ENCODE results near the gene STAT1. TPM values are rescaled to one million over a fixed set of nuclear protein-coding genes. Genes with fewer than 3 reads are reported as not detected.

STAT1 gene
- polyA plus RNA-seq, 1 experiment, result 130 TPM

GRCh38 chr2:191010887-191011885 is 2.8 kb downstream of the STAT1 start:
- Histone ChIP-seq H3K27me3 (ENCODE audit: control insufficient read depth, insufficient read depth, low read length) (no peaks in the 10 kb centered on the region), H3K9me3 (ENCODE audit: control insufficient read depth, insufficient read depth, low read length) (no peaks in the 10 kb centered on the region), H3K27ac (ENCODE audit: low read depth, low read length) (no peak overlapping the region), H3K4me3 (ENCODE audit: low read depth, low read length) (no peak overlapping the region)
- DNase-seq (ENCODE audit: low read depth, low spot score), result no peak
- TF ChIP-seq CTCF (IDR thresholded peaks at IDR 0.05; ENCODE audit: low read depth, low read length), result no peak
- ChIA-PET POLR2A (interaction anchor here (0.9 to 2.4 kb wide), 2 partner anchors 9 to 40 kb away, joined by 5 to 13 read pairs; no protein-coding TSS in a partner anchor), CTCF (interaction anchor here (0.9 to 2.7 kb wide), 3 partner anchors 11 to 144 kb away, joined by 3 to 8 read pairs (median 7); no protein-coding TSS in a partner anchor)

- DNase-seq (ENCODE audit: low read depth, low spot score), result no peak
- Histone ChIP-seq H3K9me3 (ENCODE audit: control insufficient read depth, insufficient read depth, low read length) (no peaks in the 10 kb centered on the region), H3K27ac (ENCODE audit: low read depth, low read length) (no peak overlapping the region), H3K27me3 (ENCODE audit: control insufficient read depth, insufficient read depth, low read length) (no peaks in the 10 kb centered on the region), H3K4me3 (ENCODE audit: low read depth, low read length) (no peak overlapping the region)
- no peak for TF ChIP-seq CTCF (IDR thresholded peaks at IDR 0.05; ENCODE audit: low read depth, low read length)
- POLR2A ChIA-PET, result interaction anchor here (0.6 kb wide), 1 partner anchor 39 kb away, joined by 6 read pairs; no protein-coding TSS in a partner anchor
- CTCF ChIA-PET, result no interaction called here
These were observed 4.2 kb downstream of the STAT1 start for GRCh38 chr2:191009541-191010374.

GRCh38 chr2:191008286-191008685 is 5.7 kb downstream of the STAT1 start:
- peaks cover 3% of the 10 kb centered on the region; the same call in 1 of the 2 replicates for H3K9me3 ChIP-seq (ENCODE audit: control insufficient read depth, insufficient read depth, low read length)
- CTCF ChIA-PET, result interaction anchor here (0.8 to 1.5 kb wide), 4 partner anchors 9 to 227 kb away, joined by 3 to 5 read pairs (median 3); no protein-coding TSS in a partner anchor
- no peak overlapping the region for H3K27ac ChIP-seq (ENCODE audit: low read depth, low read length)
- POLR2A ChIA-PET, result no interaction called here
- DNase-seq (ENCODE audit: low read depth, low spot score), result no peak
- no peak overlapping the region for H3K4me3 ChIP-seq (ENCODE audit: low read depth, low read length)
- no peaks in the 10 kb centered on the region for H3K27me3 ChIP-seq (ENCODE audit: control insufficient read depth, insufficient read depth, low read length)
- no peak for TF ChIP-seq CTCF (IDR thresholded peaks at IDR 0.05; ENCODE audit: low read depth, low read length)

- no peak overlapping the region for H3K4me3 ChIP-seq (ENCODE audit: low read depth, low read length)
- DNase-seq (ENCODE audit: low read depth, low spot score), result no peak
- H3K27me3 ChIP-seq (ENCODE audit: control insufficient read depth, insufficient read depth, low read length), result no peaks in the 10 kb centered on the region
- ChIA-PET POLR2A (no interaction called here), CTCF (interaction anchor here (0.6 to 1.5 kb wide), 3 partner anchors 8 to 759 kb away, joined by 3 to 5 read pairs (median 5); no protein-coding TSS in a partner anchor)
- TF ChIP-seq CTCF (IDR thresholded peaks at IDR 0.05; ENCODE audit: low read depth, low read length), result no peak
- H3K27ac ChIP-seq (ENCODE audit: low read depth, low read length), result no peak overlapping the region
- H3K9me3 ChIP-seq (ENCODE audit: control insufficient read depth, insufficient read depth, low read length), result peaks cover 3% of the 10 kb centered on the region; the same call in 1 of the 2 replicates
These were observed 6.8 kb downstream of the STAT1 start for GRCh38 chr2:191006997-191007783.
